Caco-2 (cell line): Measurements from ENCODE around the gene GJD3. TPM values are rescaled to one million over a fixed set of nuclear protein-coding genes. Genes with fewer than 3 reads are reported as not detected.

ENCODE experiments used
- BruUV-seq: library from RNA; stranded (reverse); fragments of 400-500 nt; replicated peaks from 2 replicates; lab custom pipeline; 2021; lab: Mats Ljungman, UMichigan
- CTCF ChIA-PET: fragments of 300-600 bp; sonication (Branson Sonifier 250); formaldehyde crosslinking; loops from one replicate; lab custom pipeline; 2022; ENCODE audit warnings: antibody characterized with exemption; lab: Charles Lee
- POLR2A ChIA-PET: fragments of 300-600 bp; sonication (Branson Sonifier 250); formaldehyde crosslinking; loops from one replicate; lab custom pipeline; 2022; ENCODE audit warnings: antibody characterized with exemption; lab: Charles Lee
- DNase-seq, 2 experiments: peaks; one replicate each; pipeline versions ENCODE4 v3.0.0 to v3.0.0-alpha.2; 2020 to 2022
- H3K27me3 ChIP-seq: replicated peaks from 2 replicates; pipeline ENCODE4 v1.6.0; 2011; ENCODE audit warnings: low read length; ENCODE audit not compliant: control insufficient read depth, insufficient read depth
- H3K36me3 ChIP-seq: 2 replicates; pipeline ENCODE4 v1.5.1; 2011; ENCODE audit warnings: low read length; ENCODE audit not compliant: control insufficient read depth, insufficient read depth
- H3K4me1 ChIP-seq: fragments of 250-450 bp; sonication (Bioruptor Pico); 2 replicates; pipeline ENCODE4 v1.5.1; 2020; ENCODE audit warnings: mild to moderate bottlenecking
- H3K4me3 ChIP-seq: 2 replicates; pipeline ENCODE4 v1.5.1; 2011; ENCODE audit warnings: low read depth, mild to moderate bottlenecking, control low read depth, low read length
- H3K9me3 ChIP-seq: fragments of 250-450 bp; sonication (Bioruptor Pico); 2 replicates; pipeline ENCODE4 v1.5.1; 2020; ENCODE audit warnings: mild to moderate bottlenecking, moderate library complexity
- H3K27ac Mint-ChIP-seq: one replicate; pipeline ENCODE4 v1.8.0; 2022; ENCODE audit warnings: mixed read lengths; ENCODE audit not compliant: unreplicated experiment
- H3K27me3 Mint-ChIP-seq: one replicate; pipeline ENCODE4 v1.8.0; 2022; ENCODE audit warnings: mixed read lengths; ENCODE audit not compliant: insufficient read depth, unreplicated experiment
- H3K36me3 Mint-ChIP-seq: one replicate; pipeline ENCODE4 v1.8.0; 2022; ENCODE audit warnings: mild to moderate bottlenecking, mixed read lengths; ENCODE audit not compliant: insufficient read depth, unreplicated experiment
- H3K4me1 Mint-ChIP-seq: one replicate; pipeline ENCODE4 v1.8.0; 2022; ENCODE audit warnings: low read depth, mixed read lengths; ENCODE audit not compliant: unreplicated experiment
- H3K4me3 Mint-ChIP-seq: one replicate; pipeline ENCODE4 v1.8.0; 2022; ENCODE audit warnings: mild to moderate bottlenecking, moderate library complexity, mixed read lengths; ENCODE audit not compliant: unreplicated experiment
- H3K9me3 Mint-ChIP-seq: one replicate; pipeline ENCODE4 v1.8.0; 2022; ENCODE audit warnings: mixed read lengths; ENCODE audit not compliant: unreplicated experiment
- CTCF ChIP-seq, 2 experiments: fragments of 200-600 bp in 1 of 2; IDR thresholded peaks; 1 replicate in 1 of 2; 2 replicates in 1 of 2; pipeline versions ENCODE4 v1.5.1 to v1.8.0; 2011 to 2022; ENCODE audit warnings: antibody characterized with exemption in 1 of 2, control low read depth in 1 of 2, inconsistent platforms in 1 of 2, low read depth in 1 of 2, low read length in 1 of 2, mild to moderate bottlenecking in 1 of 2, moderate library complexity in 1 of 2; ENCODE audit not compliant: insufficient read depth in 1 of 2, severe bottlenecking in 1 of 2, unreplicated experiment in 1 of 2
- intact Hi-C: fragments of 100-400 bp; cut with micrococcal nuclease; formaldehyde crosslinking; loops from one replicate; pipeline ENCODE4 v1.10.0; 2022; ENCODE audit not compliant: unreplicated experiment
- total RNA-seq: library from RNA; stranded (reverse); gene quantifications from 2 replicates; pipeline ENCODE4 v1.2.3, GENCODE V29; 2022

The GJD3 gene
- total RNA-seq, 1 experiment from 2014 or later: not detected

GRCh38 chr17:40345161-40345993 lies 19.2 kb downstream of the GJD3 start:
- peak; percentile 90 to 95 for DNase-seq
- Mint-ChIP-seq H3K36me3 (peaks cover 47% of the 10 kb centered on the region), H3K9me3 (no peaks in the 10 kb centered on the region), H3K27me3 (no peaks in the 10 kb centered on the region), H3K4me1 (peaks cover 28% of the 10 kb centered on the region), H3K27ac (peak overlapping the region; percentile 93), H3K4me3 (peak overlapping the region; percentile 89)
- TF ChIP-seq CTCF (IDR thresholded peaks at IDR 0.05; ENCODE audit: insufficient read depth in 1 of 2, low read depth in 1 of 2, low read length in 1 of 2, severe bottlenecking in 1 of 2, unreplicated experiment in 1 of 2): no peak
- intact Hi-C loops: loop anchor here (1.0 kb wide), 2 partner anchors 12 to 27 kb away; no protein-coding TSS in a partner anchor
- BruUV-seq: TSS peak; percentile 19
- Histone ChIP-seq H3K4me1 (peaks cover 43% of the 10 kb centered on the region), H3K27me3 (no peaks in the 10 kb centered on the region), H3K9me3 (no peaks in the 10 kb centered on the region), H3K36me3 (no peaks in the 10 kb centered on the region; the same call in 1 of the 2 replicates), H3K4me3 (peak overlapping the region; percentile 64)
- ChIA-PET CTCF (interaction anchor here (1.0 to 2.9 kb wide), 12 partner anchors 10 to 232 kb away, joined by 3 to 40 read pairs (median 4); partner anchors contain the start of gene TOP2A), POLR2A (interaction anchor here (0.5 to 2.1 kb wide), 13 partner anchors 10 to 126 kb away, joined by 3 to 36 read pairs (median 3); partner anchors contain the start of gene TOP2A)

GRCh38 chr17:40344421-40345160 lies 19.9 kb downstream of the GJD3 start:
- Histone ChIP-seq H3K27me3 (no peaks in the 10 kb centered on the region), H3K4me1 (peaks cover 43% of the 10 kb centered on the region), H3K4me3 (peak overlapping the region; percentile 64), H3K9me3 (no peaks in the 10 kb centered on the region), H3K36me3 (no peaks in the 10 kb centered on the region; the same call in 1 of the 2 replicates)
- no peak for DNase-seq
- TF ChIP-seq CTCF (IDR thresholded peaks at IDR 0.05; ENCODE audit: insufficient read depth in 1 of 2, low read depth in 1 of 2, low read length in 1 of 2, severe bottlenecking in 1 of 2, unreplicated experiment in 1 of 2): no peak
- H3K9me3 Mint-ChIP-seq: no peaks in the 10 kb centered on the region
- CTCF ChIA-PET: interaction anchor here (1.3 to 2.9 kb wide), 7 partner anchors 10 to 216 kb away, joined by 3 to 40 read pairs (median 7); partner anchors contain the start of gene TOP2A
- no TSS peak for BruUV-seq
- peaks cover 36% of the 10 kb centered on the region for H3K4me1 Mint-ChIP-seq
- intact Hi-C loops: loop anchor here (1.0 kb wide), 2 partner anchors 11 to 26 kb away; no protein-coding TSS in a partner anchor
- no peaks in the 10 kb centered on the region for H3K27me3 Mint-ChIP-seq
- H3K4me3 Mint-ChIP-seq: peak overlapping the region; percentile 89
- peaks cover 41% of the 10 kb centered on the region for H3K36me3 Mint-ChIP-seq
- POLR2A ChIA-PET: interaction anchor here (0.6 to 2.1 kb wide), 6 partner anchors 26 to 204 kb away, joined by 3 to 36 read pairs (median 4); partner anchors contain the start of genes CASC3 and TOP2A
- peak overlapping the region; percentile 93 for H3K27ac Mint-ChIP-seq
